ENCODE measurements around the gene SMARCE1.

DNA sequence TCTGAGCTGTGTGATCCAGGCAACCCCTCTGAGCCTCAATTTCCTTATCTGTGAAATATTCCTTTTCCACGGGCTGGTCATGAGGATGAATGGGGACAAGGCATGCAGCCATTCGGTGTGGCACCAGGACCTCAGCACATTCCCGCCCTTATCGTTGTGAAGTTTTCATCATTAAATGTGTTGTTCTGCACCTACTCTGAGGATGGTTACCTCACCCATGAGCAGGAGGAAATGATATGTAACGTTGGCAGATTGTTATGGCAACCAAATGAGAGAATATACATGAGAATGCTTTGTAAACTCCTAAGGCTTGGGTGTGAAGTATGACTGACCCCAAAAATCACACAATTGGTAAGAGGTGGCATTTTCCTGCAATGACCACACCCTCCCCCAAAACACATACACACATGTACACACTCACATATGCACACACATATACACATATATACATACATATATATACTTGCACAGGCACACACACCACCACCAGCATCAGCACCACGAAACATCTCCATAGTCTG is 39.5 kb downstream of the SMARCE1 start:
- TF ChIP-seq, protein P1, sequence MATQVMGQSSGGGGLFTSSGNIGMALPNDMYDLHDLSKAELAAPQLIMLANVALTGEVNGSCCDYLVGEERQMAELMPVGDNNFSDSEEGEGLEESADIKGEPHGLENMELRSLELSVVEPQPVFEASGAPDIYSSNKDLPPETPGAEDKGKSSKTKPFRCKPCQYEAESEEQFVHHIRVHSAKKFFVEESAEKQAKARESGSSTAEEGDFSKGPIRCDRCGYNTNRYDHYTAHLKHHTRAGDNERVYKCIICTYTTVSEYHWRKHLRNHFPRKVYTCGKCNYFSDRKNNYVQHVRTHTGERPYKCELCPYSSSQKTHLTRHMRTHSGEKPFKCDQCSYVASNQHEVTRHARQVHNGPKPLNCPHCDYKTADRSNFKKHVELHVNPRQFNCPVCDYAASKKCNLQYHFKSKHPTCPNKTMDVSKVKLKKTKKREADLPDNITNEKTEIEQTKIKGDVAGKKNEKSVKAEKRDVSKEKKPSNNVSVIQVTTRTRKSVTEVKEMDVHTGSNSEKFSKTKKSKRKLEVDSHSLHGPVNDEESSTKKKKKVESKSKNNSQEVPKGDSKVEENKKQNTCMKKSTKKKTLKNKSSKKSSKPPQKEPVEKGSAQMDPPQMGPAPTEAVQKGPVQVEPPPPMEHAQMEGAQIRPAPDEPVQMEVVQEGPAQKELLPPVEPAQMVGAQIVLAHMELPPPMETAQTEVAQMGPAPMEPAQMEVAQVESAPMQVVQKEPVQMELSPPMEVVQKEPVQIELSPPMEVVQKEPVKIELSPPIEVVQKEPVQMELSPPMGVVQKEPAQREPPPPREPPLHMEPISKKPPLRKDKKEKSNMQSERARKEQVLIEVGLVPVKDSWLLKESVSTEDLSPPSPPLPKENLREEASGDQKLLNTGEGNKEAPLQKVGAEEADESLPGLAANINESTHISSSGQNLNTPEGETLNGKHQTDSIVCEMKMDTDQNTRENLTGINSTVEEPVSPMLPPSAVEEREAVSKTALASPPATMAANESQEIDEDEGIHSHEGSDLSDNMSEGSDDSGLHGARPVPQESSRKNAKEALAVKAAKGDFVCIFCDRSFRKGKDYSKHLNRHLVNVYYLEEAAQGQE (IDR thresholded peaks at IDR 0.05; ENCODE audit: insufficient read depth in 1 of 2, low read depth in 2 of 2, low read length in 2 of 2) = no peak
- TF ChIP-seq POLR2AphosphoS5 (IDR thresholded peaks at IDR 0.05; ENCODE audit: low read depth, low read length) = no peak

Data from PFSK-1 (cell line).